ENCODE results near the gene DYNLRB2. TPM values are rescaled to one million over a fixed set of nuclear protein-coding genes. Genes with fewer than 3 reads are reported as not detected.

The DYNLRB2 gene
- total and polyA plus RNA-seq, 2 of the 13 experiments (the other 11 are each of a cell fraction or from before 2014, with no cell fraction given), result not detected

GRCh38 chr16:80554033-80554432, 13.2 kb downstream of the DYNLRB2 start:
- FAIRE-seq (no peak), ATAC-seq (no peak), DNase-seq (ENCODE audit: low spot score) (no peak)
- Histone ChIP-seq H3K9me3 (ENCODE audit: low read length) (no peaks in the 10 kb centered on the region), H3K4me2 (ENCODE audit: low read depth, low read length) (no peak overlapping the region), H2AFZ (ENCODE audit: low read length) (no peak overlapping the region), H3K9ac (ENCODE audit: insufficient read depth, low read depth, low read length) (no peak overlapping the region), H3K4me1 (ENCODE audit: insufficient read depth, low read length) (no peaks in the 10 kb centered on the region), H3K79me2 (ENCODE audit: insufficient read depth, low read length) (no peaks in the 10 kb centered on the region), H4K20me1 (ENCODE audit: insufficient read depth, low read length) (no peaks in the 10 kb centered on the region), H3K36me3 (replicated peaks in 1 of 2; ENCODE audit: control insufficient read depth in 1 of 2, insufficient read depth in 2 of 2, low read length in 2 of 2) (no peaks in the 10 kb centered on the region), H3K27me3 (ENCODE audit: control insufficient read depth in 1 of 2, insufficient read depth in 2 of 2, low read length in 2 of 2) (no peaks in the 10 kb centered on the region), H3K4me3 (replicated peaks in 1 of 3; ENCODE audit: insufficient read depth in 1 of 3, low read depth in 2 of 3, low read length in 3 of 3) (no peak overlapping the region), H3K27ac (ENCODE audit: extremely low read length, insufficient read depth, low read length) (no peak overlapping the region)
- 0% methylated on average over 2 of the region's 2 CpGs for WGBS (ENCODE audit: low lambda C conversion rate)
- in situ Hi-C loops (cut with HindIII; ENCODE audit: extremely low pct_ligation_motif_present, low pct_unique_long_range_greater_than_20kb) (no loop called here), intact Hi-C loops (cut with micrococcal nuclease; ENCODE audit: unreplicated experiment) (no loop called here)
- ChIA-PET CTCF (ENCODE audit: low intra/inter-chr PET ratio, low total read pairs) (no interaction called here), POLR2A (no interaction called here)
- TF ChIP-seq ZKSCAN8 (CRISPR knock-in tag; IDR thresholded peaks at IDR 0.05; ENCODE audit: borderline replicate concordance), result no peak
- no peak for TF ChIP-seq ZFP41 (CRISPR knock-in tag; IDR thresholded peaks at IDR 0.05; ENCODE audit: borderline replicate concordance)
- BruUV-seq (replicated peaks), result no TSS peak

- Histone ChIP-seq H3K4me1 (ENCODE audit: insufficient read depth, low read length) (no peaks in the 10 kb centered on the region), H3K4me3 (replicated peaks in 1 of 3; ENCODE audit: insufficient read depth in 1 of 3, low read depth in 2 of 3, low read length in 3 of 3) (no peak overlapping the region), H4K20me1 (ENCODE audit: insufficient read depth, low read length) (no peaks in the 10 kb centered on the region), H3K79me2 (ENCODE audit: insufficient read depth, low read length) (no peaks in the 10 kb centered on the region), H3K27ac (ENCODE audit: extremely low read length, insufficient read depth, low read length) (no peak overlapping the region), H2AFZ (ENCODE audit: low read length) (no peak overlapping the region), H3K9ac (ENCODE audit: insufficient read depth, low read depth, low read length) (no peak overlapping the region), H3K4me2 (ENCODE audit: low read depth, low read length) (no peak overlapping the region), H3K36me3 (replicated peaks in 1 of 2; ENCODE audit: control insufficient read depth in 1 of 2, insufficient read depth in 2 of 2, low read length in 2 of 2) (no peaks in the 10 kb centered on the region), H3K27me3 (ENCODE audit: control insufficient read depth in 1 of 2, insufficient read depth in 2 of 2, low read length in 2 of 2) (0 out of 5 replicates have a peak, but pooled peaks cover 0 to 6% of the 10 kb centered on the region in 2 experiments), H3K9me3 (ENCODE audit: low read length) (no peaks in the 10 kb centered on the region)
- intact Hi-C loops (cut with micrococcal nuclease; ENCODE audit: unreplicated experiment), result no loop called here
- in situ Hi-C loops (cut with HindIII; ENCODE audit: extremely low pct_ligation_motif_present, low pct_unique_long_range_greater_than_20kb), result no loop called here
- DNase-seq (ENCODE audit: low spot score) (no peak), ATAC-seq (no peak), FAIRE-seq (no peak)
- 0% methylated on average over 2 of the region's 3 CpGs for WGBS (ENCODE audit: low lambda C conversion rate)
- ChIA-PET CTCF (ENCODE audit: low intra/inter-chr PET ratio, low total read pairs) (no interaction called here), POLR2A (no interaction called here)
- TF ChIP-seq KDM6A (CRISPR knock-in tag; IDR thresholded peaks at IDR 0.05; ENCODE audit: low read depth) (no peak), NCOA5 (CRISPR knock-in tag; IDR thresholded peaks at IDR 0.05) (no peak), ZBTB7B (CRISPR knock-in tag; IDR thresholded peaks at IDR 0.05) (no peak), THRA (CRISPR knock-in tag; IDR thresholded peaks at IDR 0.05; ENCODE audit: borderline replicate concordance) (no peak), KDM1A (CRISPR knock-in tag; IDR thresholded peaks at IDR 0.05) (no peak), CREB3 (CRISPR knock-in tag; IDR thresholded peaks at IDR 0.05) (no peak), DR1 (CRISPR knock-in tag; IDR thresholded peaks at IDR 0.05) (no peak), MTA1 (CRISPR knock-in tag; IDR thresholded peaks at IDR 0.05; ENCODE audit: borderline replicate concordance) (no peak)
- BruUV-seq (replicated peaks), result no TSS peak
Measured at GRCh38 chr16:80556481-80556880, 15.7 kb downstream of the DYNLRB2 start.

All from HepG2 (cell line).